AG04449 (cell line): ENCODE data around the gene SDR9C7.
"Not testable (repeated sequence)": the region's sequence is repeated elsewhere in the genome, so short reads cannot be mapped to it uniquely, and the experiment has no call there.

Experiments
- CTCF ChIA-PET: fragments of 350-600 bp; formaldehyde crosslinking; extraction: SDS; loops from one replicate; lab custom pipeline; 2021; ENCODE audit warnings: antibody characterized with exemption; lab: Yijun Ruan, JAX
- POLR2A ChIA-PET: fragments of 400-600, 350-600 bp; formaldehyde crosslinking; extraction: SDS; loops from one replicate; lab custom pipeline; 2020; ENCODE audit warnings: antibody characterized with exemption, inconsistent platforms; lab: Yijun Ruan, JAX
- DNase-seq: peaks from one replicate; pipeline ENCODE4 v3.0.0-alpha.2; 2010; ENCODE audit warnings: low read depth, low spot score
- H3K4me3 ChIP-seq: 2 replicates; pipeline ENCODE4 v1.5.1; 2011; ENCODE audit warnings: low read depth, mild to moderate bottlenecking, control low read depth, low read length
- TF ChIP-seq, protein P1 (sequence below): IDR thresholded peaks from one replicate; pipeline ENCODE4 v1.5.1; 2011; ENCODE audit warnings: mild to moderate bottlenecking, moderate library complexity, low read length, control low read depth, inconsistent platforms; ENCODE audit not compliant: insufficient read depth; ENCODE audit errors: missing control alignments

Gene SDR9C7

DNA sequence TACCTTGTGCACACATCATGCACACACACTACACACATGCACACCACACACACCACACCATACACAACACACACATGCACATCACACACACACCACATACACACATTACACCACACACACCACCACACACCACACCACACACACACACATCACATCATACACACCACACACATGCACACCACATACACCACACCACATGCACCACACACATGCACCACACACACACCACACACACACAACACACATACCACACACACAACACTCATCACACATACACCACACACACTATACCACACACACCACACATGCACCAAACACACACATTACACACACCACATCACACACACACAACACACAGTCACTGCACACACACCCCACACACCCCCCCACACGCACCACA is 38.1 kb downstream of the SDR9C7 start:
- ChIA-PET CTCF (no interaction called here), POLR2A (no interaction called here)
- DNase-seq: no peak
- TF ChIP-seq, protein P1, sequence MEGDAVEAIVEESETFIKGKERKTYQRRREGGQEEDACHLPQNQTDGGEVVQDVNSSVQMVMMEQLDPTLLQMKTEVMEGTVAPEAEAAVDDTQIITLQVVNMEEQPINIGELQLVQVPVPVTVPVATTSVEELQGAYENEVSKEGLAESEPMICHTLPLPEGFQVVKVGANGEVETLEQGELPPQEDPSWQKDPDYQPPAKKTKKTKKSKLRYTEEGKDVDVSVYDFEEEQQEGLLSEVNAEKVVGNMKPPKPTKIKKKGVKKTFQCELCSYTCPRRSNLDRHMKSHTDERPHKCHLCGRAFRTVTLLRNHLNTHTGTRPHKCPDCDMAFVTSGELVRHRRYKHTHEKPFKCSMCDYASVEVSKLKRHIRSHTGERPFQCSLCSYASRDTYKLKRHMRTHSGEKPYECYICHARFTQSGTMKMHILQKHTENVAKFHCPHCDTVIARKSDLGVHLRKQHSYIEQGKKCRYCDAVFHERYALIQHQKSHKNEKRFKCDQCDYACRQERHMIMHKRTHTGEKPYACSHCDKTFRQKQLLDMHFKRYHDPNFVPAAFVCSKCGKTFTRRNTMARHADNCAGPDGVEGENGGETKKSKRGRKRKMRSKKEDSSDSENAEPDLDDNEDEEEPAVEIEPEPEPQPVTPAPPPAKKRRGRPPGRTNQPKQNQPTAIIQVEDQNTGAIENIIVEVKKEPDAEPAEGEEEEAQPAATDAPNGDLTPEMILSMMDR: no peak
- H3K4me3 ChIP-seq: no peak overlapping the region

DNA sequence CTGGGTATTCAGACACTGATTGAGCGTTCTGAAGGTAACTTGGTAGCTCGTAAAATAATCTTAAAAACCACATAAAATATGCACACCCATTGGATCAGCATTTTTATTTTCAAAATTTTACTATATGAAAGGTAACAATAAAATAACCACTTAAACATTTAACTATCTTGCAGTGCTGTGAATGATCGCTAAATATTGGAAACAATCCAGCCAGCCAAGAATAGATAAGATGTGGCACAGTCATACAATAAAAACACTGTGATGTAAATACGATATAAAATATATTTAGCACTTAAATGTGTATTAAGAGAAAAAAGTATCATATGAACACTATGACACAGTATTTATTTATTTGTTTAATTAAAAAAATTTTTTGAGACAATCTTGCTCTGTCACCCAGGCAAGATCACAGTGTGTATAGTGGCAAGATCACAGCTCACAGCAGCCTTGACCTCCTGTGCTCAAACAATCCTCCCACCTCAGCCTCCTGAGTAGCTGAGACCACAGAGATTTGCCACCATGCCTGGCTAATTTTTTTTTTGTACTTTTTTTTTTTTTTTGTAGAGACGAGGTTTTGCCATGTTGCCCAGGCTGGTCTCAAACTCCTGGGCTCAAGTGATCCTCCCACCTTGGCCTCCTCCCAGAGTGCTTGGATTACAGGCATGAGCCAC is 39.4 kb downstream of the SDR9C7 start:
- TF ChIP-seq, protein P1: no peak
- H3K4me3 ChIP-seq: no peak overlapping the region
- ChIA-PET POLR2A (no interaction called here), CTCF (no interaction called here)
- no peak for DNase-seq

DNA sequence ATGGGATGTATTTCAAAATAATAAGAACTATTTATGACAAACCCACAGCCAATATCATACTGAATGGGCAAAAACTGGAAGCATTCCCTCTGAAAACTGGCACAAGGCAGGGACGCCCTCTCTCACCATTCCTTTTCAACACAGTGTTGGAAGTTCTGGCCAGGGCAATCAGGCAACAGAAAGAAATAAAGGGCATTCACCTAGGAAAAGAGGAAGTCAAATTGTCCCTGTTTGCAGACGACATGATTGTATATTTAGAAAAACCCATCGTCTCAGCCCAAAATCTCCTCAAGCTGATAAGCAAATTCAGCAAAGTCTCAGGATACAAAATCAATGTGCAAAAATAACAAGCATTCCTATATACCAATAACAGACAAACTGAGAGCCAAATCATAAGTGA is 42.3 kb downstream of the SDR9C7 start:
- POLR2A ChIA-PET, DNase-seq, H3K4me3 ChIP-seq, CTCF ChIA-PET: not testable (repeated sequence)

DNA sequence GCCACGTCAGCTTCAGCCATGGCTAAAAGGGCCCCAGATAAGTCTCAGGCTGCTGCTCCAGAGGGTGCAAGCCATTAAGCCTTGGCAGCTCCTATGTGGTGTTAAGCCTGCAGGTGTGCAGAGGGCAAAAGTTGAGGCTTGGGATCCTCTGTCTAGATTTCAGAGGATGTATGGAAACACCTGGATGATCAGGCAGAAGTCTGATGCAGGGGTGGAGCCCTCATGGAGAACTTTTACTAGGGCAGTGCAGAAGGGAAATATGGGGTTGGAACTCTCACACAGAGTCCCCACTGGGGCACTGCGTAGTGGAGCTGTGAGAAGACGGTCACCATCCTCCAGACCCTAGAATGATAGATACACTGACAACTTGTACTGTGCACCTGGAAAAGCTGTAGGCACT is 47.9 kb downstream of the SDR9C7 start:
- TF ChIP-seq, protein P1: no peak
- ChIA-PET CTCF (no interaction called here), POLR2A (no interaction called here)
- no peak overlapping the region for H3K4me3 ChIP-seq
- no peak for DNase-seq

DNA sequence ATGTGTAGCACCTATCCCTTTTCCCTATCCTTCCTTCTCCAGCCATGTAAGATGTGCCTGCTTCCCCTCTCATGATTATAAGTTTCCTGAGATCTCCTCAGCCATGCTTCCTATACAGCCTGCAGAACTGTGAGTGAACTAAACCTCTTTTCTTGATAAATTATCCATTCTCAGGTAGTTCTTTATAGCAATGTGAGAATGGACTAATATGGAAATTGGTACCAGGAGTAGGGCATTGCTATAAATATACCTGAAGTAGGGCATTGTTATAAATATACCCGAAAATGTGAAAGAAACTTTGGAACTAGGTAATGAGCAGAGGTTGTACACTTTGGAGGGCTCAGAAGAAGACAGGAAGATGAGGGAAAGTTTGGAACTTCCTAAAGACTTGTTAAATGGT is 48.9 kb downstream of the SDR9C7 start:
- CTCF ChIA-PET: no interaction called here
- TF ChIP-seq, protein P1: no peak
- no peak for DNase-seq

DNA sequence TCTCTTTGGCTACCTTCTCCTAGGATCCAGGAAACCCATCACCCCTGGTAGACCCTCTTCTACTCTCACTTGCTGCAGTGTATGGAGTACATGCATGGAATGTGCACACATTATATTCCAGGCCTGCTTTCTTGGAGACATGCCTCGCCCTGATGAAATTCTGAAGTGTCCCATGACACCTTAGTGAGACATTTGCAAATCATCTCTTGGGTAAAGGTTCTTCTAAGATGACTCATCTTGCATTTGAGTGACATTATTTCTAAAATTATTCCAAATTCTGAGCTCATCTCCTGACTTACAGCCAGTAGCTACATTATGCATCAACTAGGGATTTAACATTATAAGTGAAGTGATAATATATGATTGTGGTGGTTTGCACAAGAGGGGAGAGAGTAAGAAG is 49.8 kb downstream of the SDR9C7 start:
- POLR2A ChIA-PET: no interaction called here
- TF ChIP-seq, protein P1: no peak
- no peak for DNase-seq
- CTCF ChIA-PET: no interaction called here
- H3K4me3 ChIP-seq: no peak overlapping the region

More for the DNA sequence above, 48.9 kb downstream of the SDR9C7 start:
- H3K4me3 ChIP-seq: no peak overlapping the region
- POLR2A ChIA-PET: no interaction called here

DNA sequence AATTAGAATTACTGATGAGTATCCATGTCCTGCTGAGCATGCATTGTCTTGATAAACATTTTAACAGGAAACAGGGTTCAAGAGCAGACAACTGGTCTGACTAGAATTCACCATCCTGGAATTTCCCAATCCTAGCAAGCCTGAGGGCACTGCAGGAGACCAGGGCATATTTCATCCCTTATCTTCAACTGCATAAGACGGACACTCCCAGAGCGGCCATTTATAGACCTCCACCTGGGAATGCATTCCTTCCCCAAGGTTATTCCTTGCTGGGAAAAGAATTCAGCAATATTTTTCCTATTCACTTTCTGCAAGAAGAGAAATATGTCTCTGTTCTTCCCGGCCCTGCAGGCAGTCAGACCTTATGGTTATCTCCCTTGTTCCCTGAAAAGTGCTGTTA is 51.8 kb downstream of the SDR9C7 start:
- CTCF ChIA-PET, H3K4me3 ChIP-seq, POLR2A ChIA-PET, DNase-seq: not testable (repeated sequence)
